ENCODE data around the gene MRPL55.

GRCh38 chr1:228143480-228144192, 34.5 kb upstream of the MRPL55 start:
- TF ChIP-seq CTCF (IDR thresholded peaks at IDR 0.05 in 2 of 3, conservative IDR thresholded peaks at IDR 0.05 in 1 of 3; ENCODE audit: borderline replicate concordance in 1 of 3, insufficient read depth in 1 of 3, low read depth in 2 of 3, low read length in 2 of 3) (no peak), EZH2 (IDR thresholded peaks at IDR 0.05) (no peak)

All from HCT116 (cell line).